Measurements from ENCODE around the gene NR2E3. TPM values are rescaled to one million over a fixed set of nuclear protein-coding genes. Genes with fewer than 3 reads are reported as not detected.

The NR2E3 gene
- total RNA-seq, 4 donors from 2014 or later, result 0.45 to 1.0 (median 0.54) TPM; not detected in 1

DNA sequence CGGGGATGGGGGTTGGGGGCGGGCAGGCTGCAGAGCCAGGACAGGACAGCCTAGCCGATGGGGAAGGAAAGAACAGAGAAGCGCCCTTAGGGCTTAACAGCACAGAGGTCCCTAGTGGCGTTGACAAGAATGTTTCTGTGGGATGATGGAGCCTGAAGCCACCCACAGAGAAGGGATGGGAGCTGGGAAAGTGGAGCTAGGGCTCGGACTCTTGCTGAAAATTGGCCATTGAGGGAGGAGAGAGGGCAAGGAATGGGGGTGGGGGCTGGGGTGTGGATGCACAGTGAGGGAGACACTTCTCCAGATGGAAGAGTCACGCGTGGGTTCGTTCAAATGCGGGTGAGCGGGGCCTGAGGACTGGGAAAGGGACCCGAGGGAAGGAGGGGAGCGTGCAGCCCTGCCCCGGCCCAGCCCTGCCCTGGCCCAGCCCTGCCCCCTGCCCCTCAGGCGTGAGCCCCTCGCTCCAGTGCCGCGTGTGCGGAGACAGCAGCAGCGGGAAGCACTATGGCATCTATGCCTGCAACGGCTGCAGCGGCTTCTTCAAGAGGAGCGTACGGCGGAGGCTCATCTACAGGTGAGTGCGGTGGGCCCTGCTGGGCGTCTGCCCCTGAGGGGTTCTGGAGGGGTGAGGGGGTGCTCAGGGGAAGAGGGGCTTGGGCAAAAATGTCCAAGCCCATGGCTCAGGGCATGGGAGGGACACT is 832 bp downstream of the NR2E3 start:
- 85 to 89% methylated on average over 19 to 25 of the region's 27 CpGs for WGBS, 2 donors
- intact Hi-C loops (cut with DNase I), result no loop called here
- Histone ChIP-seq H3K36me3 (no peaks in the 10 kb centered on the region), H3K27ac (no peak overlapping the region), H3K27me3 (no peaks in the 10 kb centered on the region), H3K4me3 (replicated peaks in 1 of 3) (no peak overlapping the region), H3K4me1 (no peaks in the 10 kb centered on the region), H3K9me3 (no peaks in the 10 kb centered on the region)
- TF ChIP-seq, protein P1, sequence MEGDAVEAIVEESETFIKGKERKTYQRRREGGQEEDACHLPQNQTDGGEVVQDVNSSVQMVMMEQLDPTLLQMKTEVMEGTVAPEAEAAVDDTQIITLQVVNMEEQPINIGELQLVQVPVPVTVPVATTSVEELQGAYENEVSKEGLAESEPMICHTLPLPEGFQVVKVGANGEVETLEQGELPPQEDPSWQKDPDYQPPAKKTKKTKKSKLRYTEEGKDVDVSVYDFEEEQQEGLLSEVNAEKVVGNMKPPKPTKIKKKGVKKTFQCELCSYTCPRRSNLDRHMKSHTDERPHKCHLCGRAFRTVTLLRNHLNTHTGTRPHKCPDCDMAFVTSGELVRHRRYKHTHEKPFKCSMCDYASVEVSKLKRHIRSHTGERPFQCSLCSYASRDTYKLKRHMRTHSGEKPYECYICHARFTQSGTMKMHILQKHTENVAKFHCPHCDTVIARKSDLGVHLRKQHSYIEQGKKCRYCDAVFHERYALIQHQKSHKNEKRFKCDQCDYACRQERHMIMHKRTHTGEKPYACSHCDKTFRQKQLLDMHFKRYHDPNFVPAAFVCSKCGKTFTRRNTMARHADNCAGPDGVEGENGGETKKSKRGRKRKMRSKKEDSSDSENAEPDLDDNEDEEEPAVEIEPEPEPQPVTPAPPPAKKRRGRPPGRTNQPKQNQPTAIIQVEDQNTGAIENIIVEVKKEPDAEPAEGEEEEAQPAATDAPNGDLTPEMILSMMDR (IDR thresholded peaks at IDR 0.05), result no peak
- TF ChIP-seq POLR2A (IDR thresholded peaks at IDR 0.05), result no peak
- DNase-seq, result no peak

DNA sequence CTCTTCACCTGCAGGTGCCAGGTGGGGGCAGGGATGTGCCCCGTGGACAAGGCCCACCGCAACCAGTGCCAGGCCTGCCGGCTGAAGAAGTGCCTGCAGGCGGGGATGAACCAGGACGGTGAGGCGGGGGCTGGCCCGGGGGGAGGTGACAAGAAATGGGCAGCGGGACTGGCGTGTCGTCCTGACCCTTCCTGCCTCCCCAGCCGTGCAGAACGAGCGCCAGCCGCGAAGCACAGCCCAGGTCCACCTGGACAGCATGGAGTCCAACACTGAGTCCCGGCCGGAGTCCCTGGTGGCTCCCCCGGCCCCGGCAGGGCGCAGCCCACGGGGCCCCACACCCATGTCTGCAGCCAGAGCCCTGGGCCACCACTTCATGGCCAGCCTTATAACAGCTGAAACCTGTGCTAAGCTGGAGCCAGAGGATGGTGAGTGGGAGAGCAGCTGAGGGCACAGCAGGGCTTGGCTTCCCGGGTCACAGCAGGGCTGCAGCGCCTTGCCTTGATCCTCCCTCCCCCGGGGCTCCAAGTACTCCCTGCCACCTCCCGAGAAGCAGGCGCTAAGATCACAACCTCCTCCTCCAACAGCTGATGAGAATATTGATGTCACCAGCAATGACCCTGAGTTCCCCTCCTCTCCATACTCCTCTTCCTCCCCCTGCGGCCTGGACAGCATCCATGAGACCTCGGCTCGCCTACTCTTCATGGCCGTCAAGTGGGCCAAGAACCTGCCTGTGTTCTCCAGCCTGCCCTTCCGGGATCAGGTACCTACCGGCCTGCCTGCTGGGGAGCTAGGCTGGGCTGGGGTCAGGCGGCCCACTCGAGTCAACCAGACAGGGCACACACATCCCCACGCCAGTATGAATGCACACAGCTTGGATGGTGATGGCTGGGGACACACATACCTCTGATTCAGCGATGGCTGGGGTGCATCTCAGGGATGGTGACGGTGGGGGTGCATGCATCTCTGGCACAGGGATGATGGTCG is 1.7 kb downstream of the NR2E3 start:
- no peaks in the 10 kb centered on the region for H3K4me1 ChIP-seq
- no peaks in the 10 kb centered on the region for H3K36me3 ChIP-seq
- no peak for DNase-seq
- H3K27me3 ChIP-seq, result no peaks in the 10 kb centered on the region
- intact Hi-C loops (cut with DNase I), result no loop called here
- 80 to 81% methylated on average over 18 to 26 of the region's 38 CpGs for WGBS, 2 donors
- H3K4me3 ChIP-seq (replicated peaks in 1 of 3), result no peak overlapping the region
- H3K9me3 ChIP-seq, result no peaks in the 10 kb centered on the region
- no peak for TF ChIP-seq POLR2A (IDR thresholded peaks at IDR 0.05)
- TF ChIP-seq, protein P1 (IDR thresholded peaks at IDR 0.05), result no peak
- H3K27ac ChIP-seq, result no peak overlapping the region

DNA sequence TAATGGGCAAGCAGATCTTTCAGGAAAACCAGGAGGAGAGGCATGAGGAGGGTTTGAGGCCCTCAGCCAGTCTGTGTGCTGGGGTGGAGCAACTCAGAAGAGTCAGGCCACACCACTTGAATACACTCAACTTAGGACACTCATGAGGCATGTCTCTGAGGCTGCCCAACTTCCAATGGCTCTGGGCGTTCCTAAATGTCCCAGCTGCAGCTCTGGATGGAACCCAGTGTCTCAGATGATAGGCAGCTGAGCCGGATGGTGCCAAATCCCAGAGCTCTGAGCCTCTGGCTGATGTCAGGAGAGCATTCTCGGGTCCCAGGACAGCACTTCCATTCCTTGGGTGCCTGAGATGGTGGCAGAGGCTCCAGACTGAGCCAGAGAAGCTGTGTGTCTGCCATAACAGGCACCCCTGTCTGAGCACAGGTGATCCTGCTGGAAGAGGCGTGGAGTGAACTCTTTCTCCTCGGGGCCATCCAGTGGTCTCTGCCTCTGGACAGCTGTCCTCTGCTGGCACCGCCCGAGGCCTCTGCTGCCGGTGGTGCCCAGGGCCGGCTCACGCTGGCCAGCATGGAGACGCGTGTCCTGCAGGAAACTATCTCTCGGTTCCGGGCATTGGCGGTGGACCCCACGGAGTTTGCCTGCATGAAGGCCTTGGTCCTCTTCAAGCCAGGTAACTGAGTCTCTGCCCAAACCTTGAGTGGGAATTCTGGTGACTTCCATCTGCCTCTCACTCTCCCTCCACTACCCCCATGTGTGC is 2.8 kb downstream of the NR2E3 start:
- DNase-seq, result no peak
- Histone ChIP-seq H3K4me3 (replicated peaks in 1 of 3) (no peak overlapping the region), H3K27me3 (no peaks in the 10 kb centered on the region), H3K9me3 (no peaks in the 10 kb centered on the region), H3K27ac (no peak overlapping the region), H3K4me1 (no peaks in the 10 kb centered on the region), H3K36me3 (no peaks in the 10 kb centered on the region)
- TF ChIP-seq, protein P1 (IDR thresholded peaks at IDR 0.05), result no peak
- TF ChIP-seq POLR2A (IDR thresholded peaks at IDR 0.05), result no peak
- intact Hi-C loops (cut with DNase I), result no loop called here
- WGBS, 2 donors, result 89 to 95% methylated on average over 4 to 14 of the region's 16 CpGs

DNA sequence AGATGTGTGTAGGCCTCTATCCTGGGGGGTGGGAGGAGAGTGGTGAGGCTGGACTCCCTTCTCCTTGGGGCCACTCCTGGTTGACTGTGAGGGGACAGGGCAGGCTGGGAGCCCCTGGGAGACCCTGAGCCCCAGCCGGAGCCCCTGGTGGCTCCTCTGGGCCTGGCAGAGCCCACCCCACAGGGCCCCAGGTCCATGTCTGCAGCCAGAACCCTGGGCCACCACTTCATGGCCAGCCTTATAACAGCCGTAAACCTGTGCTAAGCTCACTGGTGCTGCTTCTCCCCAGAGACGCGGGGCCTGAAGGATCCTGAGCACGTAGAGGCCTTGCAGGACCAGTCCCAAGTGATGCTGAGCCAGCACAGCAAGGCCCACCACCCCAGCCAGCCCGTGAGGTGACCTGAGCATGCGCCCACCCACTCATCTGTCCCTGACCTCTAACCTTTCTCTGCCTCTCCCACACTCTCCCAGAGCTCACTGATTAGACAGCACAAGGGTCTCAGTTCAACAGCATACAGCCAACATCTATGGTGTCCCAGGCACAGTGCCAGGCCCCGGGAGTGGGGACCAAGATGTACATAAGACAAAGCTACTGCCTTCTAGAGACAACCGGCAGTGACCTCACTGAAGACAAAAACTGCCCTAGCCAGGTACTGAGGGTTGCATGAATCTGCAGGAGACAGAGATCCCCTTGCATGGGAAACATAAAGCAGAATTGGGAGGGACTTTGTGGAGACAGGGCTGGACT is 3.5 kb downstream of the NR2E3 start:
- Histone ChIP-seq H3K27ac (no peak overlapping the region), H3K4me1 (no peaks in the 10 kb centered on the region), H3K27me3 (no peaks in the 10 kb centered on the region), H3K36me3 (no peaks in the 10 kb centered on the region), H3K4me3 (replicated peaks in 1 of 3) (no peak overlapping the region), H3K9me3 (no peaks in the 10 kb centered on the region)
- intact Hi-C loops (cut with DNase I), result no loop called here
- TF ChIP-seq, protein P1 (IDR thresholded peaks at IDR 0.05), result no peak
- TF ChIP-seq POLR2A (IDR thresholded peaks at IDR 0.05), result no peak
- DNase-seq, result no peak
- 84 to 92% methylated on average over 7 to 9 of the region's 9 CpGs for WGBS, 2 donors

Data from thyroid gland (tissue), 4 donors.